Measurements from ENCODE around the gene GHITM.

DNA sequence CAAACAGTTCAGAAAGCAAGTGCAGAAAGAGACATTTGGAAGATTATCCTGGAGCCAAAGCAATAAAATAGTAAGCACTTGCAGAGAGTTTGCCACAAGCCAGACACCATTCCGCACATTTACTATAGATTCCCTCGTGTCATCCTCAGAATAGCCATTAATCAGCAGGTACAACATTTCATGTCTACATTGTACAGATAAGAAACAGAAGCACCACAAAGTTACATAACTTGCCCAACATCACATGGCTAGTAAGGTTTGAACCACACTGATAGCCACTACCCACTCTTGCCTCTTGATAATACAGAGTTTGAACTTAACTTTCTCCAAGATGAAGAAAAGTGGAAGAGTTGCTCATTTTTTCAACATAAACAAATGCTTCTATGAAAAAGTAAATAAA is 40.6 kb upstream of the GHITM start:
- TF ChIP-seq, protein P1, sequence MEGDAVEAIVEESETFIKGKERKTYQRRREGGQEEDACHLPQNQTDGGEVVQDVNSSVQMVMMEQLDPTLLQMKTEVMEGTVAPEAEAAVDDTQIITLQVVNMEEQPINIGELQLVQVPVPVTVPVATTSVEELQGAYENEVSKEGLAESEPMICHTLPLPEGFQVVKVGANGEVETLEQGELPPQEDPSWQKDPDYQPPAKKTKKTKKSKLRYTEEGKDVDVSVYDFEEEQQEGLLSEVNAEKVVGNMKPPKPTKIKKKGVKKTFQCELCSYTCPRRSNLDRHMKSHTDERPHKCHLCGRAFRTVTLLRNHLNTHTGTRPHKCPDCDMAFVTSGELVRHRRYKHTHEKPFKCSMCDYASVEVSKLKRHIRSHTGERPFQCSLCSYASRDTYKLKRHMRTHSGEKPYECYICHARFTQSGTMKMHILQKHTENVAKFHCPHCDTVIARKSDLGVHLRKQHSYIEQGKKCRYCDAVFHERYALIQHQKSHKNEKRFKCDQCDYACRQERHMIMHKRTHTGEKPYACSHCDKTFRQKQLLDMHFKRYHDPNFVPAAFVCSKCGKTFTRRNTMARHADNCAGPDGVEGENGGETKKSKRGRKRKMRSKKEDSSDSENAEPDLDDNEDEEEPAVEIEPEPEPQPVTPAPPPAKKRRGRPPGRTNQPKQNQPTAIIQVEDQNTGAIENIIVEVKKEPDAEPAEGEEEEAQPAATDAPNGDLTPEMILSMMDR (IDR thresholded peaks at IDR 0.05), result no peak
- no peak for TF ChIP-seq EZH2 (IDR thresholded peaks at IDR 0.05; ENCODE audit: borderline replicate concordance, insufficient read depth, low read depth, low read length, poor library complexity, severe bottlenecking)
